ENCODE data around the gene EEF1A2. TPM values are rescaled to one million over a fixed set of nuclear protein-coding genes. Genes with fewer than 3 reads are reported as not detected.
A peak's percentile ranks its signal among the peaks of the same experiment; 100 is the strongest.

The EEF1A2 gene
- total RNA-seq, 1 experiment from 2014 or later, result 75.2 TPM

DNA sequence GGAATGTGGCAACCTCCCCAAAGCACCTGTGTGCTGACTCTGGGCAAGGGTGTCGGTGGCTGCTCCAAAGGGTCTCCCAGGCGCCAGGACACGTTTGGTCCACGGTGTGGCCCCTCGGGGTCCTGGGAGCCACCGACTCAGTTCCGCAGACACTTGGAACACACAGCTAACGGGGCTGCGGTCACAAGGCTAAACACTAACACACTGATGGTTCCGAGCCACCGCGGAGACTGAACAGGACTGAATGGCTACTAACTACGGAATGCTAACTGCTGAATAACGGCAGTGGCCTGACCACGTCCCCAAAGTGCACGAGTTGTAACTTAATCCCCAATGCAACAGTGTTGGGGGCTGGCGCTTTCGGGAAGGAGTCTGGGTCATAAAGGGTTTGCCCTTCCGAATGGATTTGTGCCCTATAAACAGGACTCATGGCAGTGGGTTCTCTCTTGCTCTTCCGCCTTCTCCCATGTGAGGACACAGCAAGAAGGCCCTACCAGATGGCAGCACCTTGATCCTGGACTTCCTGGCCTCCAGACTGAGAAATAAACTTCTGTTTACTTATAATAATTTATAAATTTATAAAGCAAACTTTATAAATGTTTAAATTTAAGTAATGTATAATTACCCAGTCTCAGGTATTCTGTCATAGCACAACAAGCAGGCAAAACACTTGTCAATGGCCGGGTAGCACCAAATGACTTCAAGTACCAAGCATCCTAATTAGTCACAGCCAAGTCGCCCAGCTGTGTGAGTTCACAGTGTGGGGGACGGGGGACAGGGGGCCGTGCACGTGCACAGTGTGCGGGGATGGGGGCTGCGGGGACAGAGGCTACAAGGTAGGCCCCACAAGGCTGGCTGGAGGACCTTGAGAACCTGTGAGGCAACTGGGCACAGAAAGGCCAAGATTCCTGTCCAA, 2.3 kb upstream of the EEF1A2 start:
- no peaks in the 10 kb centered on the region for H3K36me3 ChIP-seq (ENCODE audit: low read depth)
- ChIA-PET POLR2A (ENCODE audit: unreplicated experiment) (no interaction called here), CTCF (no interaction called here)
- no peak overlapping the region for H2AFZ ChIP-seq
- H3K4me3 ChIP-seq, result no peak overlapping the region
- H3K27ac ChIP-seq, result no peak overlapping the region
- H3K4me1 ChIP-seq (replicated peaks; ENCODE audit: insufficient read depth), result no peaks in the 10 kb centered on the region
- peaks cover 9% of the 10 kb centered on the region for H3F3A ChIP-seq (ENCODE audit: insufficient read depth, low read depth)
- H4K20me1 ChIP-seq (ENCODE audit: insufficient read depth), result no peaks in the 10 kb centered on the region
- peaks cover 58% of the 10 kb centered on the region for H3K27me3 ChIP-seq (ENCODE audit: insufficient read depth, low read depth)
- intact Hi-C loops (cut with micrococcal nuclease; ENCODE audit: unreplicated experiment), result no loop called here
- TF ChIP-seq, protein P1, sequence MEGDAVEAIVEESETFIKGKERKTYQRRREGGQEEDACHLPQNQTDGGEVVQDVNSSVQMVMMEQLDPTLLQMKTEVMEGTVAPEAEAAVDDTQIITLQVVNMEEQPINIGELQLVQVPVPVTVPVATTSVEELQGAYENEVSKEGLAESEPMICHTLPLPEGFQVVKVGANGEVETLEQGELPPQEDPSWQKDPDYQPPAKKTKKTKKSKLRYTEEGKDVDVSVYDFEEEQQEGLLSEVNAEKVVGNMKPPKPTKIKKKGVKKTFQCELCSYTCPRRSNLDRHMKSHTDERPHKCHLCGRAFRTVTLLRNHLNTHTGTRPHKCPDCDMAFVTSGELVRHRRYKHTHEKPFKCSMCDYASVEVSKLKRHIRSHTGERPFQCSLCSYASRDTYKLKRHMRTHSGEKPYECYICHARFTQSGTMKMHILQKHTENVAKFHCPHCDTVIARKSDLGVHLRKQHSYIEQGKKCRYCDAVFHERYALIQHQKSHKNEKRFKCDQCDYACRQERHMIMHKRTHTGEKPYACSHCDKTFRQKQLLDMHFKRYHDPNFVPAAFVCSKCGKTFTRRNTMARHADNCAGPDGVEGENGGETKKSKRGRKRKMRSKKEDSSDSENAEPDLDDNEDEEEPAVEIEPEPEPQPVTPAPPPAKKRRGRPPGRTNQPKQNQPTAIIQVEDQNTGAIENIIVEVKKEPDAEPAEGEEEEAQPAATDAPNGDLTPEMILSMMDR (conservative IDR thresholded peaks at IDR 0.05), result no peak
- TF ChIP-seq EZH2 (IDR thresholded peaks at IDR 0.05; ENCODE audit: low read depth), result no peak
- H3K79me2 ChIP-seq (ENCODE audit: low read depth), result no peaks in the 10 kb centered on the region
- H3K4me2 ChIP-seq, result no peak overlapping the region
- DNase-seq, result no peak
- no TSS peak for BruUV-seq (replicated peaks)
- no peaks in the 10 kb centered on the region for H3K9me2 ChIP-seq (ENCODE audit: insufficient read depth)
- H3K9me3 ChIP-seq (ENCODE audit: insufficient read depth, low read depth), result peaks cover 4% of the 10 kb centered on the region

DNA sequence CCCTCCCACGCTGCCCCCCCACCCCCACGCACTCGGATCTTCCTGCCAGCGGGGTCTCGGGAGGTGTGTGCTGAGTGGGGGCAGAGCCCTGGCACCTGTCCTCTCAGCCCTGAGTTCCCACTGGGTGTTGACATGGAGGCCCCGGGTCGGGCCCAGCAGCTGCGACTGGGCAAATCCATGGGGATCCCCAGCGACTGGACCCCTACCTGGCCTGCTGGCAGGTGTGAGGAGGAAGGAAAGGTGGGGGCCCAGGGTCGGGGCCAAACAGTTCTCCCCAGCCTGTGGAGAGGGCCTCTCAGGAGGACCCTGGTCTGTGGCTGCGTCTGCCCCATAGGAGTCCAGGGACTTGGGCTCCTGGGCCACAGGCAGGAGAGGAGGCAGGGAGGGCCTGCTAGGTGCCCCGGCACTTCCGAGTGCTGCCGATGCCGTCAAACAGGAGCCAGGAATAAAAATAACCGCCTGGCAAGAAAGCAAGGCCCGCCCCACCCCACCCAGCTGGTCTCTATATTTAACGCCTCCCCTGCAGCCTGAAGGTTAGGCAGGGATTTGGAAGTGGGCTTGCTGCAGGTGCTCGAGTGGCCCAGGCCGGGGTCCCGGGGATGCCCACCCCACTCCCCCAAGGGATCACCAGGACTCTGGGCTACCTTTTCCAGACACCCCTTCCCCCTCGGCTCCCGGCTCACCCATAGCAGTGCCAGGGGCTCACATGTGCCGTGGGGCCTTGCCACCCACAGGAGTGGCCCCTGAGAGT, 1.4 kb upstream of the EEF1A2 start:
- no peaks in the 10 kb centered on the region for H3K4me1 ChIP-seq (replicated peaks; ENCODE audit: insufficient read depth)
- peaks cover 3% of the 10 kb centered on the region for H3K9me3 ChIP-seq (ENCODE audit: insufficient read depth, low read depth)
- no peak for TF ChIP-seq EZH2 (IDR thresholded peaks at IDR 0.05; ENCODE audit: low read depth)
- TF ChIP-seq, protein P1 (conservative IDR thresholded peaks at IDR 0.05), result no peak
- intact Hi-C loops (cut with micrococcal nuclease; ENCODE audit: unreplicated experiment), result no loop called here
- DNase-seq, result no peak
- no peak overlapping the region for H3K4me3 ChIP-seq
- H3K9me2 ChIP-seq (ENCODE audit: insufficient read depth), result no peaks in the 10 kb centered on the region
- ChIA-PET POLR2A (ENCODE audit: unreplicated experiment) (no interaction called here), CTCF (no interaction called here)
- no peak overlapping the region for H3K4me2 ChIP-seq
- no peaks in the 10 kb centered on the region for H3K36me3 ChIP-seq (ENCODE audit: low read depth)
- H3K27ac ChIP-seq, result no peak overlapping the region
- H3K27me3 ChIP-seq (ENCODE audit: insufficient read depth, low read depth), result peaks cover 50% of the 10 kb centered on the region
- H2AFZ ChIP-seq, result no peak overlapping the region
- no peaks in the 10 kb centered on the region for H3K79me2 ChIP-seq (ENCODE audit: low read depth)
- peaks cover 9% of the 10 kb centered on the region for H3F3A ChIP-seq (ENCODE audit: insufficient read depth, low read depth)
- H4K20me1 ChIP-seq (ENCODE audit: insufficient read depth), result peaks cover 1% of the 10 kb centered on the region; the same call in 1 of the 2 replicates
- no TSS peak for BruUV-seq (replicated peaks)

GRCh38 chr20:63499338-63499969, 571 bp upstream of the EEF1A2 start:
- intact Hi-C loops (cut with micrococcal nuclease; ENCODE audit: unreplicated experiment), result loop anchor here (10.0 kb wide), 1 partner anchor 55 kb away; no protein-coding TSS in a partner anchor
- H3K27me3 ChIP-seq (ENCODE audit: insufficient read depth, low read depth), result peaks cover 41% of the 10 kb centered on the region
- peaks cover 9% of the 10 kb centered on the region for H3F3A ChIP-seq (ENCODE audit: insufficient read depth, low read depth)
- peaks cover 3% of the 10 kb centered on the region; the same call in 1 of the 2 replicates for H4K20me1 ChIP-seq (ENCODE audit: insufficient read depth)
- peak overlapping the region; percentile 34; the same call in 1 of the 2 replicates for H3K4me2 ChIP-seq
- no peak overlapping the region; the same call in 1 of the 2 replicates for H3K4me3 ChIP-seq
- H3K36me3 ChIP-seq (ENCODE audit: low read depth), result no peaks in the 10 kb centered on the region
- H3K27ac ChIP-seq, result no peak overlapping the region
- BruUV-seq (replicated peaks), result no TSS peak
- ChIA-PET POLR2A (ENCODE audit: unreplicated experiment) (no interaction called here), CTCF (no interaction called here)
- no peaks in the 10 kb centered on the region for H3K9me3 ChIP-seq (ENCODE audit: insufficient read depth, low read depth)
- no peaks in the 10 kb centered on the region for H3K4me1 ChIP-seq (replicated peaks; ENCODE audit: insufficient read depth)
- no peak overlapping the region for H2AFZ ChIP-seq
- no peak for DNase-seq
- TF ChIP-seq EZH2 (IDR thresholded peaks at IDR 0.05; ENCODE audit: low read depth), result 0 out of 2 replicates have a peak, but pooled peaks have one; percentile 72
- TF ChIP-seq, protein P1 (conservative IDR thresholded peaks at IDR 0.05), result no peak
- no peaks in the 10 kb centered on the region for H3K9me2 ChIP-seq (ENCODE audit: insufficient read depth)
- no peaks in the 10 kb centered on the region for H3K79me2 ChIP-seq (ENCODE audit: low read depth)

Data from PC-9 (cell line).